Measurements from ENCODE around the gene IHH. TPM values are rescaled to one million over a fixed set of nuclear protein-coding genes. Genes with fewer than 3 reads are reported as not detected.

The IHH gene
- total RNA-seq, 1 experiment from 2014 or later, result not detected

DNA sequence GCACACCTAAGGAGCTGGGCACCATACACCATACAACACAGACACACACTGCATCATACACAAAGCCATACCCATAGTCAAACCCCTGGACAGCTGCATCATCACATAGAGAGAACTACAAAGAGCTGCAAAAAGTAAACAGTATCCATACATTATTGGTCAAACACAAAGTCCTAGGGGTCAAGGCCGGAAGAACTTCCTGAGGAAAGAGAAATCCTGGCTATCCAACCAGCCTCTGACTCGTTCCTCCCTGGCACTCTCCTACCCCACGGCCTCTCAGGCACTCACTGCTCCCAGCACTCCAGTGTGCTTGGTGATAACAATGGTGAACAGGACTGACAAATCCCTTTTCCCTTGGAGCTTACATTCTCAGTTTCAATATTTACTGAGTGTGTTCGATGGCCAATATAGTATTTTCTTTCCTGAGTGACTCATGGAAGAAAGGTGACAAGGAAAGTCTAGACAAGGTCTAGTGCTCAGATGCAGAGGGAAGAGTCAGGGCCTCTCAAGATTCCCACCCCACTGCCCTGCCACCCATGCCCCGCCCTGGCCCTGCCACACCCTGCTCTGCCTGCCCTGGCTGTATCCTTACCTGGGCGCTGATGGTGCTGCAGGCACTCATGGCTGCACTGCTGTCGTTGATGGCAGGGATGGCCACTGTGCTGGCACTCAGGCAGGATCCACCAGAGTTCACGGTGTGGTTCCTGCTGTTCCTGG, 22.8 kb downstream of the IHH start:
- no peaks in the 10 kb centered on the region for H3K36me3 ChIP-seq
- 0 out of 2 replicates have a peak, but pooled peaks cover 6% of the 10 kb centered on the region for H3K27me3 ChIP-seq
- H3K27ac ChIP-seq, result no peak overlapping the region
- H3K9me3 ChIP-seq (replicated peaks), result no peaks in the 10 kb centered on the region
- no peak for DNase-seq
- H3K4me1 ChIP-seq, result no peaks in the 10 kb centered on the region
- H3K4me3 ChIP-seq, result no peak overlapping the region

DNA sequence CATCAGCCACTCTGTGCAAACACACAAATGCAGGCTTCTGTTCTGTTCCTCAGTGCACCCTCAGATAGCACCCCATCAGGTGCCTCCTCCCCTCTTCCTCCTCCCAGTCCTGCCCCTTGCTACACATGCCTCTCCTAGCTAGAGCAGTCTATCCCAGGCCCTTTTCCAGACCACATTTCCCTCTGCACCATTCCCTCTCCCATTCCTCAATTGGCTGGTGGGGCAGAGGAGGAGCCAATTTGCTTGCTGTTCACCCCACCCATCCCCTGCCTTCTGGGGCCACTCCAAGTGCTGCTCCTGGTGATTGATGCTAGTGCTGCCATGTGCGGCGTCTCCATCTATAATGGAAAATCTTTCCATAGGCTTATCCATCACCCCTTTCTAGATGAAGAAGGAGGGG, 24.8 kb downstream of the IHH start:
- no peaks in the 10 kb centered on the region for H3K36me3 ChIP-seq
- DNase-seq, result no peak
- no peaks in the 10 kb centered on the region for H3K4me1 ChIP-seq
- H3K9me3 ChIP-seq (replicated peaks), result no peaks in the 10 kb centered on the region
- H3K27ac ChIP-seq, result no peak overlapping the region
- H3K4me3 ChIP-seq, result no peak overlapping the region
- H3K27me3 ChIP-seq, result 0 out of 2 replicates have a peak, but pooled peaks cover 3% of the 10 kb centered on the region

DNA sequence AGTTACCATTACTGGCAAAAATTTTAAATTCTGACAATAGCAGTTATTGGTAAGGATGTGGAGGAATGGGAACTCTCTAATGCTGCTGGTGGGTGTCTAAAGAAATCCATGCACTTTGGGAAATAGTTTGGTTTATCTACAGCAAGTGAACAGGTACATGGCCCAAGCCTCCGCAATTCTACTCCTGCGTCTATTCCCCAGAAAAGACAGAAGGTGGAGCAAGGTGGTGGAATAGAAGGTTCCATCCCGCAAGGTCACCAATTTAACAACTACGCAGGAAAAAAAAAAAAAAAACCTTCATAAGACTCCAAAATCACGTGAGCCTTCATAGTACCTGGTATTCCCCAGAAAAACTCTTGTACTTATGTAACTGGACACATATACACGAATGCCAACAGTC, 25.9 kb downstream of the IHH start:
- Histone ChIP-seq H3K4me3 (no peak overlapping the region), H3K36me3 (no peaks in the 10 kb centered on the region), H3K9me3 (replicated peaks) (no peaks in the 10 kb centered on the region), H3K4me1 (no peaks in the 10 kb centered on the region), H3K27ac (no peak overlapping the region), H3K27me3 (peaks cover 7% of the 10 kb centered on the region)
- no peak for DNase-seq

- Histone ChIP-seq H3K27ac (no peak overlapping the region), H3K4me3 (no peak overlapping the region), H3K27me3 (peaks cover 7% of the 10 kb centered on the region), H3K36me3 (no peaks in the 10 kb centered on the region), H3K4me1 (no peaks in the 10 kb centered on the region), H3K9me3 (replicated peaks) (no peaks in the 10 kb centered on the region)
- DNase-seq, result no peak
Measured at GRCh38 chr2:219032051-219032745, 28.5 kb downstream of the IHH start.

GRCh38 chr2:219031005-219031738, 29.5 kb downstream of the IHH start:
- Histone ChIP-seq H3K27ac (no peak overlapping the region), H3K4me1 (no peaks in the 10 kb centered on the region), H3K27me3 (peaks cover 10% of the 10 kb centered on the region), H3K4me3 (no peak overlapping the region), H3K36me3 (no peaks in the 10 kb centered on the region), H3K9me3 (replicated peaks) (no peaks in the 10 kb centered on the region)
- DNase-seq, result no peak

DNA sequence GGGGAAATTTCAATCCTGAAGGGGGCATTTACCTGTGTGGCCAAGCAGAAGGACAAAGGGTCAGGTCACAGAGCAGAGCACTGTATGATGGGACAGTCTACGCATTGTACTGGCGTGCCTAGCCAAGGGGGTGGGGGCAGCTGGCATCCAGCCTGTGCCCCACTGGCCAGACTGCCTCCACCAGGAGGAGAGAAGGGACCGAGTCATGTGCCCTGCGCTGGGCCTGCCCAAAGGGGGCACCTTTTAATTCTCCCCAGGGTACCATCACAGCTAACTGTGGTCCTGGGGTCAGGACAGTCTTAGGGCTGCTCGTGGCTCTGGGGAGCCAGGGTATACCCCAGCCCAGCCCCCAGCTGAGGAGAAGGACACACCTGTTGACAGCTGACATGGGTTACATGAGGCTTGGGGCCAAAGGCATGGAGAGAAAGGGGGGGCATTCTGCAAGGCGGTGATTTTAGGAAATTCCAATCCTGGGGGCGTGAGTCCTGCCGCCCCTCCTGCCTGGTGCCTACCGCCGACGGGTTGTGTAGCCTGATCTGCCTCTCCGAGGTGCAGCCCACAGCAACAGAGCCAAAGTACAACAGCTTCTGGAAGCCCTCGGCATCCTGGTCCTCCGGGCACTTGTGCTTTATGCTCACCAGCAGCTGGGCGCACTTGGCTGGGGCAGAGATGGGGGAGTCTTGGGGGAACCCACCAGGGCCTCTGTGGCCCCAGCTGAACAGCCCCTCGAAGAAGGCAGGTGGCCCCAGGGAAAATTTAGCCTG, 30.4 kb downstream of the IHH start:
- no peak overlapping the region for H3K27ac ChIP-seq
- H3K27me3 ChIP-seq, result peaks cover 12% of the 10 kb centered on the region
- no peak for DNase-seq
- H3K4me1 ChIP-seq, result no peaks in the 10 kb centered on the region
- no peak overlapping the region for H3K4me3 ChIP-seq
- H3K9me3 ChIP-seq (replicated peaks), result no peaks in the 10 kb centered on the region
- no peaks in the 10 kb centered on the region for H3K36me3 ChIP-seq

- DNase-seq, result peak; percentile 67 to 85
- no peak overlapping the region for H3K27ac ChIP-seq
Measured at GRCh38 chr2:219029829-219030165, 30.9 kb downstream of the IHH start.

GRCh38 chr2:219028996-219029828, 31.5 kb downstream of the IHH start:
- H3K4me3 ChIP-seq, result no peak overlapping the region
- H3K36me3 ChIP-seq, result no peaks in the 10 kb centered on the region
- H3K27ac ChIP-seq, result no peak overlapping the region
- no peaks in the 10 kb centered on the region for H3K4me1 ChIP-seq
- H3K9me3 ChIP-seq (replicated peaks), result no peaks in the 10 kb centered on the region
- peaks cover 12% of the 10 kb centered on the region for H3K27me3 ChIP-seq
- DNase-seq, result no peak

More at GRCh38 chr2:219029829-219030165, 30.9 kb downstream of the IHH start:
- no peak overlapping the region for H3K4me3 ChIP-seq
- H3K4me1 ChIP-seq, result no peaks in the 10 kb centered on the region
- no peaks in the 10 kb centered on the region for H3K9me3 ChIP-seq (replicated peaks)
- peaks cover 12% of the 10 kb centered on the region for H3K27me3 ChIP-seq
- H3K36me3 ChIP-seq, result no peaks in the 10 kb centered on the region

DNA sequence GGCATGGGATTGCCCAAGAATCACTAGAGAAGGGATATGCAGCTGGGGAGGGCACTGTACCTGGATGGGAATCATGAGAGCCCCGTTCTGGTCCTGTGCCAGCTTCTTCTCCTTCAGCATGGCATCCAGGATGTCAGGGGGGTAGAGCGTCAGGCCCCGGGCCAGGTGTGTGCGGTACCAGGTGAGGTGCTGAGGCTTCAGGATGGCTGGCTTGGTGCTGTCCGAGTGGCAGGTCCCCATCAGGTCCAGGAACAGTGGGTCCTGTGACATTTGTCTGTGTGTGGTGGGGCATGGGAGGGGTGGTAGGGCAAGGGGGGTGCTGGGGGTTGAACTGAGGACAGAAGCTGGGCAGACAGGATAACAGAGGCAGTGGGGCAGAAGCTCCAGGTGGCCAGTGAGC, 32.6 kb downstream of the IHH start:
- Histone ChIP-seq H3K36me3 (no peaks in the 10 kb centered on the region), H3K27ac (no peak overlapping the region), H3K9me3 (replicated peaks) (no peaks in the 10 kb centered on the region), H3K4me1 (no peaks in the 10 kb centered on the region), H3K4me3 (no peak overlapping the region), H3K27me3 (peaks cover 12% of the 10 kb centered on the region)
- no peak for DNase-seq

DNA sequence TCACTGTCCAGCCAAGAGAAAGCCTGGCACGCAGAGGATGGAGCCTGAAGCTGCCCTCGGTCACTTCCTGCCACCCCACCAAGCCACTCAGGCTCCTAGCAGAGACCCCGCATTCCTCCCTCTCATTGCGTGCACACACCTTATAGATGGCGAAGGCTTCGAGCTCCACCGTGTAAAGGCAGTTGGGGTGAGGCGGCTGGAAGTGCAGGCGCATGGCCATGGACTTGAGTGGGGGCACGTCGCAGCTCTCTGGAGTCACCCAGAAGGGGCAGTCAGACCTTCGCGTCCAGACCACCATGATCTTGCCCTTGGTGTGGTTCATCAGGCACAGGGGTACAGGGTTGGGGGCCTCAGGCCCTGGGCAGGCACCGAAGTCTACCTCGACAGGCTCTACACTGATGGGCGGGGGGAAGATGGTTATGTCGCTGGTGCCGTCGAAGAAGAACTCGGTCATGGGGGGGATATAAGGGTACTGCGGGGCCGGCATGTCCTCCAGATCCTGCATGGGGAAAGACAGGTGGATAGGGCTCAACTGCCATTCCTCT, 33.1 kb downstream of the IHH start:
- H3K4me1 ChIP-seq, result no peaks in the 10 kb centered on the region

GRCh38 chr2:219026946-219027345, 33.8 kb downstream of the IHH start:
- Histone ChIP-seq H3K27me3 (peaks cover 12% of the 10 kb centered on the region), H3K4me1 (no peaks in the 10 kb centered on the region), H3K9me3 (replicated peaks) (no peaks in the 10 kb centered on the region), H3K36me3 (no peaks in the 10 kb centered on the region), H3K27ac (no peak overlapping the region), H3K4me3 (no peak overlapping the region)
- no peak for DNase-seq

More for the DNA sequence above, 33.1 kb downstream of the IHH start:
- no peak for DNase-seq
- Histone ChIP-seq H3K27me3 (peaks cover 12% of the 10 kb centered on the region), H3K36me3 (no peaks in the 10 kb centered on the region), H3K4me3 (no peak overlapping the region), H3K9me3 (replicated peaks) (no peaks in the 10 kb centered on the region), H3K27ac (no peak overlapping the region)

DNA sequence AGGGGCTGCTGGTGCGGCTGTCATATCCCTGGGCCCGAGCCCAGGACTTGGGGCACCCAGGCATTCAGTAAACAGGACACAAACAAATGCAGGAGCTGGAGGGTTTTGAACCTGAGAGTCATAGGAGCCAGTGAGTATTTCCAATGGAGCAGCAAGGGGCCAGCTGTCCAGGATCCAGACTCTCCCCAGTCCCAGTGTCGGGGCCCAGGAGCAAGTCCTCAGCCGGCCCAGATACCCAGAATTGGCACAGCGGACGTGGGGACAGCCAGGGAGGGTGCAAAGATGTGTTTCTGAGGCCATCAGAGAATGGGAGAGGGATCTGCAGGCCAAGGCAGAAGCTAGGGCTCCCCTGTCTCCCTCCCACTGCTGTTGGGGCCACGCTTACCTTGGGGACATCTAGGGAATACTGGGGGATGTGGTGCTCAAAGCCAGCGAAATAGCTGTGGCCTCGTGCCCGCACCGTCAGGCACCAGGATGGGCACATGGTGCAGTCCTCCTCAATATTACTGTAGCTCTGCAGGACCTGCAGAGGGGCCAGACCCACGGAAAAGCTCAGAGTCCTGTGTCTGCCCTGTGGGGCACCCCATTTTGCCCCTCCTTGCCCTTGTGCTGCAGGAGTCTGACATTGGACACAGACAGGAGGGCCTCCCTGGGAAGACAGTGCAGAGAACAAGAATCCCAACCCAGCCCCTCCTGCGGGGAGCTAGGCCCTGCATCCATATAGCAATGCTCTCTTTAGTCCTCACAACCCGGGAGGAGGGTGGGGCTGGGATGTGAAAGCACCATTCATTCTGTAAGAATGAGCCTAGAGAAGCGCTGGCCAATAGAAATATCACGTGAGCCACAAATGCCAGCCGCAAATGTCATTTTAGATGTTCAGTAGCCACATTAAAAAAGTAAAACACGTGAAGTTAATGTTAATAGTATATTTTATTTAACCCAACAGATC, 34.8 kb downstream of the IHH start:
- H3K27me3 ChIP-seq, result peaks cover 9% of the 10 kb centered on the region
- no peak overlapping the region for H3K27ac ChIP-seq
- no peak for DNase-seq

DNA sequence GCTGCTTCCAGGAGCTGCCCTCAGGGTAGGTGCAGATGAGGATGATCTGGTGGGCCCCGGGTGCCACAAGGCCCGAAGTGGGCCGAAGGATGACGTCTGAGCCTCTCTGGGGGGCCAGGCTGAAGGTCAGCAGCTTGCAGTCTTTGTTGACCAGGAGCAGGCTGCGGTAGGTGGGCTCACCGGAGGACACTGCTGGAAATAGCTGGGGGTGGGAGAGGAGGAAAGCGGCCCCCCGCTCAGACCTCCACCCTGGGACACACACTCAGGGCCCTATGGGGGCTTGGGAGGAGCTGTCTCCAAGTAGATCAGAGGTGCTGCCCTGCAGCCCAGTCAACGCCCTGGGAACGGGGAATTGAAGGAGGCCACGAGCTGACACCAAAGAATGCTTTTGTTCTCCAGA, 36.7 kb downstream of the IHH start:
- H3K27ac ChIP-seq, result no peak overlapping the region
- no peaks in the 10 kb centered on the region for H3K36me3 ChIP-seq
- peaks cover 5% of the 10 kb centered on the region; the same call in 1 of the 2 replicates for H3K27me3 ChIP-seq
- H3K9me3 ChIP-seq (replicated peaks), result no peaks in the 10 kb centered on the region
- no peak for DNase-seq
- H3K4me3 ChIP-seq, result no peak overlapping the region
- H3K4me1 ChIP-seq, result no peaks in the 10 kb centered on the region

More for the DNA sequence above, 34.8 kb downstream of the IHH start:
- Histone ChIP-seq H3K9me3 (replicated peaks) (no peaks in the 10 kb centered on the region), H3K4me3 (no peak overlapping the region), H3K36me3 (no peaks in the 10 kb centered on the region), H3K4me1 (no peaks in the 10 kb centered on the region)

Data from SJCRH30 (cell line).